ENCODE data around the gene CCDC187.

CCDC187 gene

DNA sequence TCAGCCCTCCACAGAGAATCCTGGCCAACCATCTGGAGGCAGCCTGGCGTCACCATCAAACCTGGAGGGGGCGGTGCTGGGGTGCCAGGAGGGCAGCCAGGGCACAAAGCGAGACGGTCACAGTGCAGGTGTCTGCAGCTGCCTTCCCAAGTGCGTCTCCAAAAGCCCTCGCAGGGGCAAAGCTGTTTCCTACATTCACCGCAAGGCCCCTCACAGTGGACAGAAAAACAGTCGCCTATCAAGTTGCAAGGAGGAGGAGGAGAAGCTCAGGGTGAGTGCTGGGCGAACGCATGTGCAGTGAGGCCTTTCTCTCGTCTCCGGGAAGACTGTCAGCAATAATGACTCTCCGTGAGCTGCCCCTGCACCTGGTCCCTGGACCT lies 81.0 kb downstream of the CCDC187 start:
- no peak for DNase-seq

DNA sequence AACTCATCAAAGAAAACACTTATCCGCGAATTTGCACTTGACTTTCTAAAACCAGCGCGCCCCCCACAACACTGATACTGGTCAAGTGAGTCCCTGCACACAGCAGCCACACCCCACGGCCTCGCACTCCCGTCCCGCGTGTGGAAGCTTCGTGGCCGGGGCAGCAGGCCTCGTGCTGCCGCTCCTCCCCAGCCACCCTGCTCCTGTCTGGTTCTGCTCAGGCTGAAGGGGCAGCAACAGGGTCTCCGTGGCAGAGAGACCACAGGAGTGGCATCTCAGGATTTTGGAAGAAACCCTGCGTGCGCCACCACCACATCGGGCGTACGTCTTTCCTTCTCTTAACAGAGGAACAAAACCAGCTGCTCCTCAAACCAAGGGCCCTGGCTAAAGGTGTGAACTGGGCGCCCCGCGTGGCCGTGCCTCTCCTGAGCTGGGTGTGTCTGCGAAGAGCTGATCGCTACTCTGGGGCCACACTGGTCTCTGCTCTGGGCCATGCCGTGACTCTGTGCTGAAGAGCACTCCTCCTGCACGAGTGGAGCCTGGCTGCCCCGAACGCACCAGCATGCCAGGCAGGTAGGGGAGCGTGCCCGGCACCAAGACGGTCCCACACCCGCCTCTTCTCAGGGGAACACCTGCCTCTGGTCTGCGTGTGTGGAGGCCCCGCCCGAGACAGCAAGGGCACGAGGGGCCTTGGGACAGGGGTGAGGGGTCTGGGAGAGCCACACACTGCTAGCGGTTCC lies 81.6 kb downstream of the CCDC187 start:
- DNase-seq: no peak

DNA sequence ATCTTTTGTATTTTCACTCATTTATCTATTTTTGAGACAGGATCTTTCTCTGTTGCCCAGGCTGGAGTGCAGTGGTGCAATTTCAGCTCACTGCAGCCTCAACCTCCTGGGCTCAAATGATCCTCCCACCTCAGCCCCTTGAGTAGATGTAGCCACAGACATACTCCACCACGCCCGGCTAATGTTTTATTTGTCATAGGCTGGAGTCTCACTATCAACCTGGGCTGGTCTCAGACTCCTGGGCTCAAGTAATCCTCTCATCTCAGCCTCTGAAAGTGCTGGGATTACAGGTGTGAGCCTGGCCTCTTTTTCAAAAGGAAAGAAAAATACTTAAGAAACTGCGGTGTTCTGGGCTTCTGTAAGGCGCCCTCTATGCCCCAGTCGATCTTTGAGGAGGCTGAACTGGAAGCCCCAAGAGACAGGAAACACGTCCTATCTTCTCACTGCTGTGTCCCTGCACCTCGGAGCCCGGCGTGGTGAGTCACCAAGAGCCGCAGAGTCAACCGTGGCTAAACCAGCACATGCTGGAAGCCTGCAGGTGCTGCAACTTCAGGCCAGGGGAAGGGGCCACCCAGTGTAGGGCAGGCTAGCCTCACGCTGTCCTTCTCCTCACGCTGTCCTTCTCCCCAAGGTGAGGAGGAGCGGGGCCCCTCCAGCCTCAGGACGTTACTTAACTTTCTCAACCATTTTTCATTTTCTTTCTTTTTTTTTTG lies 83.7 kb downstream of the CCDC187 start:
- DNase-seq: no peak

DNA sequence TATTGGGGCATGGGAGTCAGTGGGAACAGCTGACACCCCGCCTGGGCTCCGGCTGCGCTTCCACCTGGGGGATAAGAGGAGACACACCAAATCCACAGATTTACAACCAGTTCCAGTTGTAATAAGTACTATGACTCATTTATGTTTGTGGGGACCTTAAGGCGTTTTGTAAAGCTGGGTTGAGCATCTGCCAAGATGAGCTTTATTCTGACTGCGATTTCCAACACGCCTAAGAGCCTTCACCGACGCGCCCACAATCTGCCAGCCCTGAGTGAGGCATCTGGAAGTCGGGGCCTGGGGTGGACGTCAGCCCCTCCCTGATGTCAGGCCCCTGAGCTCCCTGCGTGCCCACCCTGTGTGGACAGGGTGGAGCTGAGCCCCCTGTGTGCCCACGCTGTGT lies 84.6 kb downstream of the CCDC187 start:
- DNase-seq: no peak

DNA sequence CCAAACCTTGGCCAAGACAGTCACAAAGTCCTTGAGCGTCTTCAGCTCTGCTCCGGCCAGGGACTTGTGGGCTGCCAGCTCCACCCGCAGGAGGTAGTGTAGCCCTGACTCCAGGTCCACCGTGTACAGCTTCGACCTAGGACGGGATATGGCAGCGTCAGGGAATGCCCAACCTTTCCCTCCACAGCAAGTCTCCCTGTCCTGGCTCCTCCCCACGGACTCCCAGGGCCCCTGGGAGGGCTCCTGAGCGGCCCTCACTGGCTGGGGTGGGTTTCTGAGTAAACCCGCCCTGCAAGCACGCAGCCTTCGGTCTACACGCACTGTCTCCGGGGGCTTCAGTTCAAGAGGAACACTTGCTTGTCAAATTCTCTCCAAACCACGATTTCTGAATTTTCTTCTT lies 85.2 kb downstream of the CCDC187 start:
- DNase-seq: no peak

DNA sequence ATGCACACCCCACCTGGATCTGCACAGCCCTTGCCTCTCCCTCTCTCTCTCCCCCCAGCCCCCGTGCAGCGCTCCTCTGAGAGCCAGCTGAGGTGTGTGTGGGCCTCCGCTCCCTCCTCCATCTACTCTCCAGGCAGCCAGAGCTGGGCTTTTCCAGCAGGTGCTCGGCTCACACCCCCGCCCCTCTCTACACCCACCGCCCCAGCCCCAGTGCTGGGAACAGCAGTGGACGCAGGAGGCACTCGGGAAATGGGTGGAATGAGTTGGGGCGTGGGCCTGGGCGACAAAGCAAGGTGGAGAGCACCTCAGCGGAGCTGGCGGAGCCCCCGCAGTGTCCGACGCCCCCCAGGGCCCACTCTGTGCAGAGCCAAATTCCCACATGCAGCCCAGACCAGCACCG lies 85.6 kb downstream of the CCDC187 start:
- no peak for DNase-seq

DNA sequence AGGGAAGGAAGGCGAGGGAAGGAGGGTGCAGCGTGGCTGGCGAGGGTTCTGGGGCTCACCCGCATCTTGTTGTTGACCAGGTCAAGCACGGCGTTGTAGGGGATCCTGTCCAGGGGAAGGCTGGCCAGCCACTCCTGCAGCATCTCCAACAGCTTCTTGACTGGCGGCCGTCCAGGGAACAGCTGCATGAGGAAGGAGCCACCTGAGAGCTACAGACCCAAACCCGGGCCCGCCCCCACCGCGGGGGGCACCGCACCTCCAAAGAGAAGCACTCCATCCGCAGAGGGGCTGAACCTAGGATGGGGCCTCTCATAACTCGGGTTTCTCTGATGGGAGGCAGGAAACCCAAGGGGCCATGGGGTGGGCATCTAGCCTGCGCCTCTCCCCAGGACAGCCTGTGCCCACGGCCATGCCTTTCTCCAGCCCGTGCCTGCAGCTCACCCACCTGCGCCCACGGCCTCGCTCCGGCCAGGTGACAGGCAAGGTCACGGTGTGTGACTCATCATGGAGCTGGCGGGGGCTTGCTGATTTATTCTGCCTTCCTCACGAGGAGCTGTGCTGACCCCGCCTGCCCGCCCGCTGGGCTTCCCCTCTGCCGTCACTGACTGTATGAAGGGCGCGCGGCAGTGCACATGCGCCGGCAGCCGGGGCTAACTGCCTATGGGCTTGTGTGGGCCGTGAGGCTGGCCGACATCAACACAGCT lies 87.2 kb downstream of the CCDC187 start:
- no peak for DNase-seq

DNA sequence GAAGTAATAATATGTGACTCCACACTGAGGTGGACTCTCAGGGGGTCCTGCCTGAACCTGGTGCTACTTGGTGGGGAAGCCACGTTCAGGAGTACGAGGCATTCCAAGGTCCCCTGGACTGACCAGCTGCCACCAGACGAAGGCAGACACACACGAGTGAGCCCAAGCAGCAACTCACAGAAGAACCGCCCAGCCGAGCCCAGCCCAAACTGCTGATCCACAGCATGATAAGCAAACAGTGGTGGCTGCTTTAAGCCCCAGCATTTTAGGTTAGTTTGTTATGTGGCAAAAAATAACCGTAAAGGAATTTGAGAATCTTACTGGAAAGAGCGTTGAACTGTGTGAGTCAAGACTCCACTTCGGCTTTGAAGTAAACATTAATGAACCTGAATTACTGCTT lies 90.2 kb downstream of the CCDC187 start:
- DNase-seq: no peak

DNA sequence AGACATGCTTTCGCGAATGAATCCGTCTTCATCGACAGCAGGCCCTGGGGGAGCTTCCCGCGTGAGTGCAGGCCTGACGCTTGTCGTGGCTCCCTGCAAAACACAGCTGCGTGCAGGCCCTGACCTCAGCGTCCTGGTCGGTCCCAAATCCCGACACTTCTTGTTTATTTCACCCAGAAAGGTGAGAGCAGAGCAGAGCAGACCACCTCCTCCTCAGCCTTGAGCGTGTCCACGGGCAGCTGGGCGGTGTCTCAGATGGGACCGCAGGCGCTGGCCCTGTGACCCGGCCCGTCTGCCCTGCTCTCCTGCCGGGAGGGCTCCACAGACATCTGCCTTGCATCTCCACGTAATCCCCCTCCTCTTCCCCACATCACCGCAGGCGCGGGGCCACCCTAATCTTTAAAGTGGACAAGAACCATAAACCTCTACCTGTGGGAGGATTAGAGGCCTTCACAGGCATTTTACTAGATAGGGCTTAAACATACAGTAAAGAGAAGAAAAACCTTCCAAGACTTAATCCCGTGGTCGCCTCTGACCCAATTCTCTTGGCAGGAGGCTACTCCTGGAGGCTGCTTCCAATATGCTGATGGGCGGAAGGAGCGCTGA lies 91.4 kb downstream of the CCDC187 start:
- no peak for DNase-seq

DNA sequence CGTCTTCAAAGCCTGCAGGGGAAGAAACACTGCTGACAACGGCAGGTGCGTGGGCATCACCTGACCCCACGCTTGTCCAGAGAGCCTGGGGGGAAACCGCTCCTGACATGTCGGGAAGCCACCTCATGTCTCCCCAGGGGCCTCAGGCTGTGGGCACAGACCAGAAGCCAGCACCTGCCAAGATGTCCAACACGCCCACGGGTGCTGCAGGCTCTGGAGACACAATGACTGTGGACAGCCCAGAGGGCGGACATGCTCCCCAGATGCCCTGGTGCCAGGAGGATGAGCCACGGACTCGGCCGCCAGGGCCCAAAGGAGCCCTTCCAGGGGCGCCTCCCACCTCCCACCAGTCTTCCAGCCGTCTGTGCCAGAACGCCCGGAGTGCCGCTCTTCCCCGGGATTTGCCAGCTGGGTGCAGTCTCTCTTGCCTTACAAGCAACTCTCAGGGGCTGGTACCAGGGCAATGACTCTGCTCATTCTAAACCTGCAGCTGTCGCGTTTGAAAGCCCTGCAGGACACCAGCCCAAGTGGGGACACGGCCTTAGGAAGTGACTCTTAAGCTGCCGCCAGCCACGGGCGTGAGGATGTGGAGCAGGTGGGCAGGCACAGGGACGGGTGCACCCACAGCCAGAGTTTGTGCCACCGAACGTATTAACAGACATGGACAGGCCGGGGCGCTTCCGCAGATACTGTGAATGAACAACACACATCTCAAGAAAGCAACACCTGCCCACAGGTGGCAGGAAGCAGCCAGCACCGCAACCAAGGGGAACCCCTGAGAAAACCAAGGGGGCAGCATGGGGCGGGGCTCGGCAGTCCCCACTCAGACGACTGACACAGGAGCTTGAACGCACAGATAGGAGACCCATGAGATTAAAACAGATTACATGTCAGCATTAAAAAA lies 92.2 kb downstream of the CCDC187 start:
- no peak for DNase-seq

DNA sequence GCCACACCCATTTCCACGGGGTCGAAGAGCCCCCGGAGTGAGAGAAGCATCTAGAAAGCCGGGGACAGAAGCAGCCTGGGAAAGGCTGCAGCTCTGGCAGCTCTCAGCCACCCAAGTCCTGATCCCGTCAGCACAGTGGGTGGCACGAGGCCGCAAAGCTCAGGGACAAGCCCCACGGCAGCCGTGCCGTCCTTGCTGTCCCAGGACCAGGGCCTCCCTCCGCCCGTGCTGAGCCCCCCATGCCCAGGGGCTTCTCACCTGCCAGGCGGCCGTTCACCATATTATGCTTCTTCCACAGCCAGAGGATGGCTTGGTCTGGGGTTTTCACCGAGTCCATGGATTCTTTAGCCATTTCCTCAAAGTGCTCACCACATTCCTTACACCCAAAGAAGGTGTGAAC lies 92.9 kb downstream of the CCDC187 start:
- DNase-seq: no peak

DNA sequence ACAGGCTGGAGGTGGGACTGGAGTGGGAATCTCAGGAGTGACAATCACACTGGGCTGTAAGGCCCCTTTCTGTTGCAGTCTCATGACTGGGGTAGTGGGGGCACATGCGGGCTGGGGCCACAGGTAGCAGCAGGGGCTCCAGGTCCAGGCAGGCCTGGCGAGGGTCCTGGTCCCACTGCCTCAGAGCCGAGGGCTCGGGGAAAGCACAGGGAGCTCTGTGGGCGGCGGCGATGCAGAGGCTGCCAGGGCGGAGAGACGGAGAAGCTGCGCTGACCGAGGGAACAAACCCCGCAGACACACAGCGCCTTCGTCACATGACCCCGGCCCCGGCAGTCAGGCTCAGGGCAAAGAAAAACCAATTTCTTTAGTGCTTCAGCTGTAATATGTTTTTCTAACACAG lies 93.6 kb downstream of the CCDC187 start:
- no peak for DNase-seq

DNA sequence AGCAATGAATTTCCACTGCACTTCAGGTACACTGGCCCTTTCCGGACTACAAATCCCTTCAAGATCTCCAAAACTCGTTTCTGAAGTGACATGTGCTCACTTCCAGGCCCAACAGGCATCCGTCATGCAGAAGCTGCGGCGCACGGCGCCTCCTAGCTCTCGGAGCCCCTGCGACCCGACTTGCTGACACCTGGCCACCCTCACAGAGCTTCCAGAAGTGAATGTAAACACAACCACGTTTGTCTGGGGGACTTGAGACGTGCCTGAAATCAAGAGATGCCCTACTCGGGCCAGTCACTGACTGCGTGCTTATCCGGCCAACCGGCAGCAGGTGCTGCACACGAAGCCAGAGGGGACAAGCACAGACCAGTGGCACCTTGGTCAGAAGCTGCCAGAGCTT lies 94.1 kb downstream of the CCDC187 start:
- no peak for DNase-seq

DNA sequence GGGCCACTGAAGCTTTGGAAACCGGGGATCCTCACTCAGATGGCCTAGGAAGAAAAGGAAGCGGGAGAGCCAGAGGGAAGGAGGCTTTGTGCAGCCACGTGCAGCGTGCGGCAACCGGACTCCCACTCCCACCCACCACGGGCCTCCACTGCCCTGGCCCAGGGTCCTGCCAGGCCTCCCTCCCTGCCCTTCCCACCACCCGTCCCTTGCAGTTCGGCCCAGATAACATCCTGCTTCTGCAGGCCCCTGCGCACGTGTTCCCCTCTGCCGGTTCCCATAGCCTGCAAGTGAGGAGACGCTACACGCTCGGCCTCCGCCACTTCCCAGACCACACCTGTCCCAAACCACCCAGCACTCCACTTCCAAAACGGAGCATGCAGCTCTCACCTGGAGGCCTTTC lies 94.7 kb downstream of the CCDC187 start:
- no peak for DNase-seq

DNA sequence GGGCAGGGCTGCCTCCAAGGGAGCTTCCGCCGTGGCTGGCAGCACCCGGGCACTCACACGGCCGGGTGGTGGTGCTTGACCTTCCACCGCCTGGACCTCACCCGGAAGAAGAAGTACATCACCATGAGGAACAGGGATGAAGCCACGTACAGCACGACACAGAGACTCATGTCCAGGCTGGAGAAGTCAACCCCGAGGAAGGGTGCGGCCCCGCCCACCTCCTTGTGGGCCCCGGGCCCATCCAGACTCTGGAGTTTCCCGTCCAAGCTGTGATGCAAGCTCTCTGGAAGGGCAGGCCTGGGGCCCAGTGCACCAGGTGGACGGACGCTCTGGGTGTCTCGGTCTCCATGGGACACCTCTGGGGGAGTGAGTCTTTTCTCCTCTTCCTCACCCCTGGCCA lies 95.2 kb downstream of the CCDC187 start:
- no peak for DNase-seq

DNA sequence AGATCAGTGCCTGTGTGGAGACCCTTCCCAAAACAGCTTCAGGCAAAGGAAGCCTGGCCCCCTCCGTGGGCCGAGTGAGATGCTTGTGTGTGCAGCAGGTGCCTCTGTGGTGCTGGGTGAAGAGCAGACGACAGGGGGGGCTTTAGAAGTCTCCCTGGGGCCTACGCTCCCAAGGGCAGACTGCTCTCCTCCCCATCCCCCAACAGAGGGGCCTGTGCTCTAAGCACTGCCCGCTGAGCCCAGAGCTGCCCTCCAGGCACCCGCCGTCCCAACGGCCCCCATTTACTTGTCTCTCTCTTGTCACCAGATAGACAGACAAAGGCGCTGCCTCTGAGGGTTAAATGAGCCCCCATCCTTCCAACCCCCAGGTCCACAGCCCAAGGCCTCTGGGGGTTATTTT lies 96.3 kb downstream of the CCDC187 start:
- DNase-seq: no peak

DNA sequence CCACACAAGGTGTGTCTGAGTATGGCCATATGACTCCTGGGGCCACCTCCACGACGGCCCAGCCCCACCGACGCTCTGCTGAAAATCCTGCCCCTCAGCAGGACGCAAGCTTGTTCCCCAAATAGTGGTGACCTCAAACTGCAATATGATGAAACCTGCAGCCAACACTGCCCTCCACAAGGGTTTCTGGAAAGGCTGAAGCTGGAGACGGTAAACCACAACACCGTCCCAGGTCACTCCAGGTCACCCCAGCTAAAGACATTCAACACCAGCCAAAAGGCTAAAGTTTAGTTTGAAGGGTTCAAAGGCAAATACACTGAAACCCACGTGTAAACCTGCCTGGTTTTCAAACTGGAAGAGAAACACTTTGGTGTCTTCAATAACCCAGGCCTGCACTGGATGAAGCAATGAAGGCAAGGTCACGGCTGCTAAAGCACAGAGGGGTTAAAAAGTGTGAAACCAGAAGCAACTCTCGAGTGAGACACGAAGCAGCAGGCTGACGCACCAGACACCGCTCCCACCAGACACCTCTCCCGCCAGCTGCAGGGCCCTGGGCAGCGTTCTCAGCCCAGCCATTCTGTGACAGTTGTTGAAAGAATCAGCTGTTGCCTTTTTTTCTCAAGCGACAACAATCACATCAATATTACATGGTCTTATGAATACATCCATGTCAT lies 97.2 kb downstream of the CCDC187 start:
- DNase-seq: no peak

DNA sequence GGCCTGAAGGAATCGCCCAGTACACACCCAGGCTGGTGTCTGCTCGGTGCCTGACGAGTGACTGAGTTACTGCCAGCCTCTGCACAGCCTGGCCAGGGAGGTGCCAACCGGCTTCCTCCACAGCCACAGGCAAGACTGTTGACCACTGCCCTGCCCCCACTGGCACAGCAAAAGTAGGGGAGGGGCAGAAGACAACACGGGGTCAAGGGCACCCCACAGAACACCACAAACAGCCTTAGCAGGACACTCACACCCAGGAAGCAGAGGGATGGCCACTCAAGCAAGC lies 98.2 kb downstream of the CCDC187 start:
- no peak for DNase-seq

DNA sequence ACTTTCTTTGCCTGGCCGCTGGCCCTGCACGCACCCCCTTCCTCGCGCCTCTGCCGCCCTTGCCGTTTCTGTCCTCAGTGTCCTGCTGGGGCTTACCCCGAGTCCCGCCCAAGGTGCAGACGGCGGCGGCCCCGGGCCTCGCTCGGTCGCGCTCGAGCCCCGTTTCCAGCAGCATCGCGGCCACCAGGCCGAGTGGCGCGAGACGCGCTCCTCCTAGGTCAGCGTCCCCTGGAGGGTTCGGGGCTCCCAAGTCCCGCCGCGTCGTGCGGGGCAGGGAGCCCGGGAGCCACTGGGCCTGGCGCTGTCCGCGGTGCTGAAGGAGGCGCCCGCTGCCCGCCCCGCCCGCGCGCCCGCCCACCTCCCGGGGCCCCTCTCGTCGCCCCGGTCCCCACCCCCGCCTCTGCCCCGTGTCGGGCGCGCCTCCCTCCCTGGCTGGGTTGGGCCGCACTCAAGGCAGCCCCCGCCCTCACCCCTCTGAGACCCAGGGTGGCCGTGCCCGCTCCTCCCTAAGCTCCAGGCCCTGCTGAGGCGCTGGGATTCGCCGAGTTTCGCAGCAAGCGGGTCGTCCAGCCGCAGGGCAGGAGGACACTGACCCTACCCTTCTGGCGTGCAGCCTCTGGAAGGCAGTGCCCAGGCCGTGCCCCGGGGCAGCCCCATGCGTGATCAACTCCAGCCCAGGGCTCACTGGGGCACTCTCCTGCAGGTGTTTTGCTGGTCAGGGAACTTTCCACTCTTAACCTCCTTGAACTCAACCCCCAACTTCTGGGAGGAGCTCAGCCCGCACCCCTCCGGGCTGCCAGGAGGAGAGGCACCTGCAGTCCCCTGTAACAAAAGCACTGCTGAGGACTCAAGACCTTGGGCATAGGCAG lies 98.8 kb downstream of the CCDC187 start, which contains the start of gene LHX3:
LHX3 (minus strand) TSS at position 291 of the 869 bp plus-strand sequence; CDS start at position 175, 116 bp downstream.
- DNase-seq: no peak

DNA sequence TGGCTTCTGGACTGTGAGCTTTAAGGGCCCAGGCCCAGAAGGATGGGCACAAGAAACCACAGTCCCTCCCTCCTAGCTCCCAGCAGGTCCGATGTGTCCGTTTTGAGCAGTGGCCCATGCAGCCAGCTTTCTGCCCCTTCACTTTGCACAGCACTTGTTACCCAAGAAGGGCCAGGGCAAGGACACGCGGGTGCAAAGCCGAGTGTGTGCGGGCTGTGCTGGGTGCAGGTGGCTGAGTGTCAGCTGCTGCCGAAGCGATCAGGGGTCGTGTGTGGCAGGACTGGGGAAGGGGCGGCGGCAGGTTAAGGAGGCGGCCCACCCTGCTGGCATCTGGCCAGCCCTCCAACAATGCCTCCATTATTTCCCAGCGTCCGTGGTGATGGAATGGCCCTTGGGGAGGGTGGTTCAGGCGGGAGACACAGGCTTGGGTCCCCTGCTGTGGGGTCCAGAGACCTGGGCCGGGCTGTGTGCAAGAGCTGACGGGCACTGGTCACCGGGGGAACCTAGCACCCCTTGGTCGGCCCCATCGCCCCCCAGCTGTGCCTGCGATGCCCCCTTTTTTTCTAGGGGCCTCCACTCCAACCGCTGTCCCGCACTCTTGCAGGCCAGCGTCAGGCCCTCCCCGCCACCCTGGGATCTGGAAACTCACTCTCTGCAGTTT lies 99.6 kb downstream of the CCDC187 start:
- DNase-seq: no peak
